IMR-90 (cell line): ENCODE data around the gene PM20D1. TPM values are rescaled to one million over a fixed set of nuclear protein-coding genes. Genes with fewer than 3 reads are reported as not detected.

Experiments used
- ATAC-seq: fragments of 200-7000 bp; cut with Tn5 transposase; 2 replicates; pipeline ENCODE4 v1.9.1; 2020; ENCODE audit warnings: low read depth, mild to moderate bottlenecking, moderate library complexity
- BruUV-seq: library from RNA; stranded (reverse); fragments of 400-500 nt; replicated peaks from 2 replicates; lab custom pipeline; 2021; lab: Mats Ljungman, UMichigan
- CTCF ChIA-PET: fragments of 300-600 bp; formaldehyde crosslinking; extraction: SDS; loops from one replicate; lab custom pipeline; 2021; ENCODE audit warnings: antibody characterized with exemption; lab: Yijun Ruan, JAX
- POLR2A ChIA-PET: fragments of 300-600 bp; sonication (Branson Sonifier 250); formaldehyde crosslinking; loops from one replicate; lab custom pipeline; 2022; ENCODE audit warnings: antibody characterized with exemption; ENCODE audit not compliant: unreplicated experiment; lab: Charles Lee
- DNase-seq: peaks from one replicate; pipeline ENCODE4 v3.0.0; 2013
- H2AFZ ChIP-seq: replicated peaks from 2 replicates; pipeline ENCODE3; 2013; ENCODE audit warnings: low read length, mild to moderate bottlenecking; ENCODE audit not compliant: poor library complexity
- H2AK5ac ChIP-seq: 2 replicates; pipeline ENCODE4 v1.6.1; 2013; ENCODE audit warnings: low read depth, low read length, inconsistent platforms
- H2AK9ac ChIP-seq: replicated peaks from 2 replicates; pipeline ENCODE3; 2013; ENCODE audit warnings: mild to moderate bottlenecking, low read depth, low read length, moderate library complexity; ENCODE audit not compliant: poor library complexity
- H2BK120ac ChIP-seq: 2 replicates; pipeline ENCODE4 v1.6.1; 2013; ENCODE audit warnings: low read depth, low read length, inconsistent platforms
- H2BK15ac ChIP-seq: 3 replicates; pipeline ENCODE4 v1.6.1; 2013; ENCODE audit warnings: low read depth, low read length, inconsistent platforms
- H2BK20ac ChIP-seq: 2 replicates; pipeline ENCODE4 v1.6.1; 2013; ENCODE audit warnings: low read depth, mild to moderate bottlenecking, inconsistent platforms, low read length, moderate library complexity
- H2BK5ac ChIP-seq: 2 replicates; pipeline ENCODE4 v1.6.1; 2013; ENCODE audit warnings: mild to moderate bottlenecking, low read depth, low read length, inconsistent platforms; ENCODE audit not compliant: poor library complexity, severe bottlenecking
- H3K14ac ChIP-seq: replicated peaks from 2 replicates; pipeline ENCODE4 v1.6.1; 2013; ENCODE audit warnings: low read depth, low read length, inconsistent platforms
- H3K18ac ChIP-seq: 2 replicates; pipeline ENCODE4 v1.6.1; 2013; ENCODE audit warnings: low read depth, low read length, control low read depth
- H3K23ac ChIP-seq: 2 replicates; pipeline ENCODE4 v1.6.1; 2013; ENCODE audit warnings: low read depth, low read length, inconsistent platforms
- H3K27ac ChIP-seq: 2 replicates; pipeline ENCODE4 v1.5.1; 2013; ENCODE audit warnings: mild to moderate bottlenecking, control low read depth, low read length; ENCODE audit not compliant: insufficient read depth
- H3K27me3 ChIP-seq: 2 replicates; pipeline ENCODE4 v1.6.1; 2013; ENCODE audit warnings: low read length; ENCODE audit not compliant: control insufficient read depth, insufficient read depth
- H3K36me3 ChIP-seq: 2 replicates; pipeline ENCODE4 v1.6.1; 2013; ENCODE audit warnings: low read length, mixed read lengths; ENCODE audit not compliant: control insufficient read depth, insufficient read depth
- H3K4ac ChIP-seq: 2 replicates; pipeline ENCODE4 v1.6.1; 2013; ENCODE audit warnings: low read depth, low read length, inconsistent platforms
- H3K4me1 ChIP-seq: 2 replicates; pipeline ENCODE4 v1.6.1; 2013; ENCODE audit warnings: low read length, mixed read lengths; ENCODE audit not compliant: control insufficient read depth, insufficient read depth
- H3K4me2 ChIP-seq: 2 replicates; pipeline ENCODE4 v1.6.1; 2013; ENCODE audit warnings: low read depth, mild to moderate bottlenecking, control low read depth, low read length, moderate library complexity
- H3K4me3 ChIP-seq: 2 replicates; pipeline ENCODE4 v1.5.1; 2013; ENCODE audit warnings: low read depth, mild to moderate bottlenecking, control low read depth, low read length, moderate library complexity; ENCODE audit not compliant: insufficient read depth
- H3K56ac ChIP-seq: 2 replicates; pipeline ENCODE4 v1.6.1; 2013; ENCODE audit warnings: low read length, inconsistent platforms; ENCODE audit not compliant: insufficient read depth; ENCODE audit errors: extremely low read depth
- H3K79me1 ChIP-seq, 2 experiments: 2 replicates each; pipeline ENCODE4 v1.6.1; 2013; ENCODE audit warnings: low read length in 2 of 2, inconsistent platforms in 1 of 2, low read depth in 1 of 2
- H3K9ac ChIP-seq: 2 replicates; pipeline ENCODE4 v1.6.1; 2013; ENCODE audit warnings: low read depth, low read length, control low read depth
- H3K9me1 ChIP-seq: 2 replicates; pipeline ENCODE4 v1.6.1; 2013; ENCODE audit warnings: low read length, inconsistent platforms; ENCODE audit not compliant: insufficient read depth
- H3K9me3 ChIP-seq: 2 replicates; pipeline ENCODE4 v1.6.1; 2013; ENCODE audit warnings: low read length; ENCODE audit not compliant: control insufficient read depth, insufficient read depth
- H4K20me1 ChIP-seq: 2 replicates; pipeline ENCODE4 v1.6.1; 2013; ENCODE audit warnings: low read length, inconsistent platforms; ENCODE audit not compliant: insufficient read depth
- H4K5ac ChIP-seq: 2 replicates; pipeline ENCODE4 v1.6.1; 2013; ENCODE audit warnings: mild to moderate bottlenecking, low read depth, low read length, control low read depth
- H4K8ac ChIP-seq, 2 experiments: 2 replicates each; pipeline ENCODE4 v1.6.1; 2013; ENCODE audit warnings: low read depth in 2 of 2, low read length in 2 of 2, control low read depth in 1 of 2, inconsistent platforms in 1 of 2
- H4K91ac ChIP-seq: 2 replicates; pipeline ENCODE4 v1.6.1; 2013; ENCODE audit warnings: low read depth, low read length, inconsistent platforms; ENCODE audit not compliant: insufficient read depth
- CEBPB ChIP-seq: IDR thresholded peaks from 2 replicates; pipeline ENCODE4 v1.6.1; 2012; ENCODE audit warnings: low read depth, low read length, improper control_type of control experiment
- CHD1 ChIP-seq: IDR thresholded peaks from 2 replicates; pipeline ENCODE4 v1.6.1; 2012; ENCODE audit warnings: low read depth, low read length, improper control_type of control experiment
- MAFK ChIP-seq: IDR thresholded peaks from 2 replicates; pipeline ENCODE4 v1.6.1; 2012; ENCODE audit warnings: low read depth, low read length, improper control_type of control experiment
- NFE2L2 ChIP-seq: fragments of 150-350 bp; IDR thresholded peaks from 2 replicates; pipeline ENCODE4 v1.6.1; 2016; ENCODE audit warnings: low read depth, mild to moderate bottlenecking, low read length
- RCOR1 ChIP-seq: IDR thresholded peaks from 2 replicates; pipeline ENCODE4 v1.6.1; 2012; ENCODE audit warnings: mild to moderate bottlenecking, low read length, improper control_type of control experiment; ENCODE audit not compliant: insufficient replicate concordance
- RFX5 ChIP-seq: IDR thresholded peaks from 2 replicates; pipeline ENCODE4 v1.8.0; 2012; ENCODE audit warnings: low read depth, mild to moderate bottlenecking, low read length, moderate library complexity
- USF2 ChIP-seq: fragments of 150-350 bp; IDR thresholded peaks from 2 replicates; pipeline ENCODE4 v1.6.1; 2017; ENCODE audit warnings: mild to moderate bottlenecking, antibody characterized with exemption, low read length, low read depth
- WGBS, 2 experiments: methylation state at CpG; one replicate each; pipeline versions ENCODE4 v1.1.5 to v1.1.7; 2013; ENCODE audit warnings: missing lambda C conversion rate in 2 of 2; ENCODE audit not compliant: insufficient read length in 1 of 2; ENCODE audit errors: extremely low coverage in 2 of 2; 5-methylcytosine and 5-hydroxymethylcytosine counted together
- dilution Hi-C: fragments of 300-500 bp; cut with HindIII; formaldehyde crosslinking; loops from one replicate; pipeline ENCODE4 v1.14.3; 2018; ENCODE audit warnings: low sequenced_read_pairs; ENCODE audit not compliant: unreplicated experiment
- in situ Hi-C: fragments of 300-500 bp; cut with MboI; formaldehyde crosslinking; loops from 3 replicates; pipeline ENCODE4 v1.14.3; 2019; ENCODE audit warnings: low sequenced_read_pairs, inconsistent platforms, mixed read lengths
- intact Hi-C: fragments of 100-400 bp; cut with micrococcal nuclease; formaldehyde crosslinking; loops from 2 replicates; pipeline ENCODE4 v1.10.0; 2022
- polyA plus RNA-seq, 3 experiments: library from polyadenylated mRNA; depleted of rRNA; stranded (reverse); fragments of >200 nt; gene quantifications; 2 replicates each; pipeline ENCODE4 v1.2.3, GENCODE V29; 2012; ENCODE audit warnings: low replicate concordance in 1 of 3
- total RNA-seq: library from RNA; depleted of rRNA; stranded (reverse); fragments of >200 nt; gene quantifications from 2 replicates; pipeline ENCODE4 v1.2.3, GENCODE V29; 2012

Gene PM20D1
- total and polyA plus RNA-seq, 2 of the 4 experiments (the other 2 are of a cell fraction): not detected

DNA sequence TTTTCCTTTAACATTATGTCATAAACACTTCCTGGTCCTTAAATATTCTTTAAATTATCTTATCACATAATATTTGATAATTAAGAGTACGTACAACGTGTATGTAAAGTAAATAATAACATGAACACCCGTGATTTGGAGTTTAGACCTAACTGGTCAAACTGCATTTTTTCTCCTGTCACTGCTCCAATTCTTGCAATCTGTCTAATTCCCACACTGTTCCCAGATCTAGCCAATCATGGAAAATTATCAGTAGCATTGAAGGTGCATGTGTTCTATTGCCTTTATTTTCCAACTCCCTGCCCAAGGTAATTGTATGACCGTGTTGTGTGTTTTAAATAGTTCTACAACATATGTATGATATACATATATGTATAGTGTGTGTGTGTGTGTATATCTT lies 2.1 kb upstream of the PM20D1 start:
- DNase-seq (no peak), ATAC-seq (no peak)
- H3K9ac ChIP-seq: no peak overlapping the region
- dilution Hi-C loops (no loop called here), in situ Hi-C loops (no loop called here), intact Hi-C loops (no loop called here)
- H2AFZ ChIP-seq: no peak overlapping the region
- no peaks in the 10 kb centered on the region for H3K36me3 ChIP-seq
- H4K20me1 ChIP-seq: no peaks in the 10 kb centered on the region
- no peak overlapping the region for H4K5ac ChIP-seq
- H2AK9ac ChIP-seq: no peak overlapping the region
- no peak overlapping the region for H2BK20ac ChIP-seq
- no peak overlapping the region for H2AK5ac ChIP-seq
- H3K14ac ChIP-seq: no peak overlapping the region
- BruUV-seq: no TSS peak
- H4K91ac ChIP-seq: no peak overlapping the region
- no CpG with 5 or more reads among the region's 4 CpGs for WGBS, 2 experiments
- H3K23ac ChIP-seq: no peak overlapping the region
- TF ChIP-seq RCOR1 (no peak), CHD1 (no peak), USF2 (no peak), CEBPB (no peak), RFX5 (no peak), MAFK (no peak), NFE2L2 (no peak)
- no peak overlapping the region for H2BK15ac ChIP-seq
- H3K4me3 ChIP-seq: no peak overlapping the region
- no peaks in the 10 kb centered on the region for H3K4me1 ChIP-seq
- POLR2A ChIA-PET: no interaction called here
- H3K79me1 ChIP-seq: no peaks in the 10 kb centered on the region
- H3K27me3 ChIP-seq: peaks cover 18% of the 10 kb centered on the region
- CTCF ChIA-PET: no interaction called here
- H3K27ac ChIP-seq: no peak overlapping the region
- no peak overlapping the region for H2BK120ac ChIP-seq
- no peak overlapping the region for H3K4ac ChIP-seq
- H3K18ac ChIP-seq: no peak overlapping the region
- H3K9me3 ChIP-seq: peaks cover 3% of the 10 kb centered on the region
- no peak overlapping the region for H3K56ac ChIP-seq
- H2BK5ac ChIP-seq: no peak overlapping the region
- no peak overlapping the region for H3K4me2 ChIP-seq
- H4K8ac ChIP-seq: no peak overlapping the region
- H3K9me1 ChIP-seq: no peaks in the 10 kb centered on the region
